Peyer's patch (tissue), 4 donors: ENCODE results near the gene CCDC78.
"Not testable (repeated sequence)": the region's sequence is repeated elsewhere in the genome, so short reads cannot be mapped to it uniquely, and the experiment has no call there.

Experiments used
- CTCF ChIP-seq, 6 experiments: fragments of 450-650 bp in 4 of 6; fragments of 200-600 bp in 2 of 6; sonication (generic) in 1 of 6; IDR thresholded peaks; one replicate each; pipeline ENCODE4 v1.5.1; 2017 to 2019; ENCODE audit warnings: antibody characterized with exemption in 6 of 6, mild to moderate bottlenecking in 3 of 6, moderate library complexity in 1 of 6
- POLR2A ChIP-seq, 2 donors: fragments of 450-650 bp; IDR thresholded peaks; one replicate each; pipeline ENCODE4 v1.5.1; 2017; ENCODE audit warnings: antibody characterized with exemption in 2 of 2, mild to moderate bottlenecking in 2 of 2, moderate library complexity in 2 of 2

- TF ChIP-seq CTCF, POLR2A (IDR thresholded peaks at IDR 0.05): not testable (repeated sequence)
Measured at GRCh38 chr16:691242-691641, 35.0 kb downstream of the CCDC78 start.
